Measurements from ENCODE around the gene PCDHA1. TPM values are rescaled to one million over a fixed set of nuclear protein-coding genes. Genes with fewer than 3 reads are reported as not detected.

Gene PCDHA1
- total and polyA plus RNA-seq, 2 of the 13 experiments (the other 11 are each of a cell fraction or from before 2014, with no cell fraction given): not detected

- peak; percentile 59 for TF ChIP-seq ARID5B (CRISPR knock-in tag; IDR thresholded peaks at IDR 0.05)
- TF ChIP-seq MAF1 (CRISPR knock-in tag; IDR thresholded peaks at IDR 0.05; ENCODE audit: borderline replicate concordance): no peak
- TF ChIP-seq THAP11 (CRISPR knock-in tag; IDR thresholded peaks at IDR 0.05): peak; percentile 45; the same call in 1 of the 2 replicates
- TF ChIP-seq SMC3 (IDR thresholded peaks at IDR 0.05; ENCODE audit: low read length): peak; percentile 83
- TF ChIP-seq SOX13 (IDR thresholded peaks at IDR 0.05): no peak
- no peak for TF ChIP-seq SOX13 (CRISPR knock-in tag; conservative IDR thresholded peaks at IDR 0.05 in 1 of 2, IDR thresholded peaks at IDR 0.05 in 1 of 2)
- TF ChIP-seq TMF1 (CRISPR knock-in tag; IDR thresholded peaks at IDR 0.05; ENCODE audit: low read depth): no peak
- peak; percentile 92 for TF ChIP-seq ZMYM4 (CRISPR knock-in tag; IDR thresholded peaks at IDR 0.05)
- peak; percentile 44 for TF ChIP-seq TBL1XR1 (IDR thresholded peaks at IDR 0.05; ENCODE audit: borderline replicate concordance, low read length, partially characterized antibody)
- TF ChIP-seq ZNF234 (CRISPR knock-in tag; conservative IDR thresholded peaks at IDR 0.05): no peak
- no peak for TF ChIP-seq E2F1 (CRISPR knock-in tag; IDR thresholded peaks at IDR 0.05)
- 0 out of 2 replicates have a peak, but pooled peaks have one; percentile 34 for TF ChIP-seq ZNF280D (CRISPR knock-in tag; IDR thresholded peaks at IDR 0.05)
- no peak for TF ChIP-seq AKAP8 (CRISPR knock-in tag; IDR thresholded peaks at IDR 0.05)
- no peak for TF ChIP-seq ZNF556 (CRISPR knock-in tag; IDR thresholded peaks at IDR 0.05; ENCODE audit: borderline replicate concordance)
- TF ChIP-seq NR3C1 (CRISPR knock-in tag; IDR thresholded peaks at IDR 0.05): no peak
- no peak for TF ChIP-seq ZNF383 (CRISPR knock-in tag; IDR thresholded peaks at IDR 0.05; ENCODE audit: borderline replicate concordance)
- TF ChIP-seq RBAK (CRISPR knock-in tag; IDR thresholded peaks at IDR 0.05): no peak
- TF ChIP-seq SIX1 (CRISPR knock-in tag; IDR thresholded peaks at IDR 0.05; ENCODE audit: borderline replicate concordance): no peak
- no peak for TF ChIP-seq TCF7 (IDR thresholded peaks at IDR 0.05; ENCODE audit: low read depth)
- peak; percentile 47; the same call in 1 of the 2 replicates for TF ChIP-seq ZNF768 (CRISPR knock-in tag; IDR thresholded peaks at IDR 0.05)
- TF ChIP-seq SALL1 (CRISPR knock-in tag; IDR thresholded peaks at IDR 0.05): peak; percentile 85
- no peak for TF ChIP-seq ZNF331 (CRISPR knock-in tag; IDR thresholded peaks at IDR 0.05)
- TF ChIP-seq WIZ (CRISPR knock-in tag; IDR thresholded peaks at IDR 0.05): peak; percentile 87
Measured at GRCh38 chr5:141040771-141041426, 255.0 kb downstream of the PCDHA1 start (continued).
